Renal pelvis (tissue), 4 donors: ENCODE data around the gene NDUFS8. TPM values are rescaled to one million over a fixed set of nuclear protein-coding genes. Genes with fewer than 3 reads are reported as not detected.

Experiments
- DNase-seq: peaks from one replicate; pipeline ENCODE4 v3.0.0-alpha.2; 2013
- polyA plus RNA-seq, 3 donors: library from polyadenylated mRNA; unstranded; fragments of 120-200 nt; gene quantifications; one replicate each; pipeline ENCODE4 v1.2.1, GENCODE V29; 2013; ENCODE audit not compliant: insufficient read length in 3 of 3

NDUFS8 gene
- polyA plus RNA-seq, 3 donors: 98.1 to 119 (median 119) TPM

- no peak for DNase-seq
Measured at GRCh38 chr11:67998150-67999045, 32.1 kb upstream of the NDUFS8 start.

GRCh38 chr11:67999201-67999629, 31.3 kb upstream of the NDUFS8 start:
- no peak for DNase-seq

- no peak for DNase-seq
Measured at GRCh38 chr11:67999704-68000103, 30.8 kb upstream of the NDUFS8 start.

- no peak for DNase-seq
Measured at GRCh38 chr11:68002575-68002937, 27.9 kb upstream of the NDUFS8 start.

GRCh38 chr11:68002938-68003845, 27.3 kb upstream of the NDUFS8 start:
- DNase-seq: no peak

- DNase-seq: peak; percentile 75
Measured at GRCh38 chr11:68003846-68004550, 26.5 kb upstream of the NDUFS8 start, which contains the start of gene UNC93B1. Gene UNC93B1 (minus strand): TSS chr11:68004097. CDS start chr11:68004043, 54 bp downstream.

GRCh38 chr11:68004551-68005335, 25.7 kb upstream of the NDUFS8 start:
- DNase-seq: no peak

GRCh38 chr11:68006606-68007166, 23.8 kb upstream of the NDUFS8 start:
- no peak for DNase-seq

GRCh38 chr11:68007498-68008380, 22.7 kb upstream of the NDUFS8 start:
- no peak for DNase-seq

GRCh38 chr11:68008381-68009337, 21.8 kb upstream of the NDUFS8 start:
- DNase-seq: no peak

- DNase-seq: no peak
Measured at GRCh38 chr11:68009391-68010089, 20.9 kb upstream of the NDUFS8 start.

- no peak for DNase-seq
Measured at GRCh38 chr11:68010090-68011041, 20.1 kb upstream of the NDUFS8 start, which contains the start of gene ALDH3B1. Gene ALDH3B1 (plus strand): TSS chr11:68010327. CDS start chr11:68015298, 4,971 bp downstream.

GRCh38 chr11:68011051-68011943, 19.2 kb upstream of the NDUFS8 start:
- no peak for DNase-seq

- no peak for DNase-seq
Measured at GRCh38 chr11:68012044-68012842, 18.2 kb upstream of the NDUFS8 start.
